GM23338 (cell line): ENCODE measurements around the gene ZNF474. TPM values are rescaled to one million over a fixed set of nuclear protein-coding genes. Genes with fewer than 3 reads are reported as not detected.

Experiments used
- ATAC-seq: fragments of 200-7000 bp; cut with Tn5 transposase; 3 replicates; pipeline ENCODE4 v1.9.1; 2020
- DNase-seq: peaks from one replicate; pipeline ENCODE4 v3.0.0-alpha.2; 2015; ENCODE audit warnings: low spot score
- H2AFZ ChIP-seq: fragments of 200-600 bp; sonication (generic); 2 replicates; pipeline ENCODE4 v1.8.0; 2016; ENCODE audit warnings: antibody characterized with exemption, mild to moderate bottlenecking, moderate library complexity
- H3F3A ChIP-seq: fragments of 200-600 bp; sonication (generic); replicated peaks from 2 replicates; pipeline ENCODE4 v1.8.0; 2017; ENCODE audit warnings: antibody characterized with exemption, mixed run types, low read depth
- H3K27ac ChIP-seq: fragments of 200-600 bp; sonication (generic); 2 replicates; pipeline ENCODE4 v1.6.1; 2016; ENCODE audit warnings: low read depth
- H3K27me3 ChIP-seq: fragments of 200-600 bp; sonication (generic); 2 replicates; pipeline ENCODE4 v1.8.0; 2016; ENCODE audit warnings: mild to moderate bottlenecking, mixed run types, moderate library complexity; ENCODE audit not compliant: insufficient read depth
- H3K36me3 ChIP-seq: fragments of 200-600 bp; sonication (generic); 2 replicates; pipeline ENCODE4 v1.8.0; 2016; ENCODE audit warnings: mild to moderate bottlenecking; ENCODE audit not compliant: insufficient read depth
- H3K4me1 ChIP-seq: fragments of 200-600 bp; sonication (generic); 2 replicates; pipeline ENCODE4 v1.8.0; 2016; ENCODE audit warnings: mild to moderate bottlenecking, moderate library complexity; ENCODE audit not compliant: insufficient read depth
- H3K4me2 ChIP-seq: fragments of 200-600 bp; sonication (generic); 2 replicates; pipeline ENCODE4 v1.7.1; 2017; ENCODE audit warnings: mixed run types
- H3K4me3 ChIP-seq: fragments of 200-600 bp; sonication (generic); 2 replicates; pipeline ENCODE4 v1.6.1; 2016; ENCODE audit warnings: mixed run types
- H3K79me2 ChIP-seq: fragments of 200-600 bp; sonication (generic); replicated peaks from 2 replicates; pipeline ENCODE4 v1.8.0; 2017; ENCODE audit warnings: mild to moderate bottlenecking; ENCODE audit not compliant: insufficient read depth
- H3K9me2 ChIP-seq: fragments of 200-600 bp; sonication (generic); 2 replicates; pipeline ENCODE4 v1.8.0; 2017; ENCODE audit not compliant: insufficient read depth
- H4K20me1 ChIP-seq: fragments of 200-600 bp; sonication (generic); replicated peaks from 2 replicates; pipeline ENCODE4 v1.8.0; 2017; ENCODE audit warnings: mild to moderate bottlenecking; ENCODE audit not compliant: insufficient read depth
- H3K27ac Mint-ChIP-seq: 2 replicates; pipeline ENCODE4 v1.8.0; 2020; ENCODE audit warnings: inconsistent platforms, mild to moderate bottlenecking, moderate library complexity, mixed read lengths
- H3K27me3 Mint-ChIP-seq: 3 replicates; pipeline ENCODE4 v1.8.0; 2022; ENCODE audit warnings: low read depth, mild to moderate bottlenecking, moderate library complexity, mixed read lengths, inconsistent platforms; ENCODE audit not compliant: insufficient read depth, poor library complexity
- H3K36me3 Mint-ChIP-seq: 3 replicates; pipeline ENCODE4 v1.8.0; 2021; ENCODE audit warnings: low read depth, mild to moderate bottlenecking, inconsistent platforms, moderate library complexity, mixed read lengths
- H3K4me1 Mint-ChIP-seq: 3 replicates; pipeline ENCODE4 v1.8.0; 2020; ENCODE audit warnings: mild to moderate bottlenecking, inconsistent platforms, mixed read lengths
- H3K4me3 Mint-ChIP-seq: 3 replicates; pipeline ENCODE4 v1.8.0; 2021; ENCODE audit warnings: moderate library complexity, mild to moderate bottlenecking, inconsistent platforms, mixed read lengths
- H3K9me3 Mint-ChIP-seq: 3 replicates; pipeline ENCODE4 v1.8.0; 2020; ENCODE audit warnings: moderate library complexity, mild to moderate bottlenecking, inconsistent platforms, mixed read lengths
- CTCF ChIP-seq, 2 experiments: fragments of 200-600 bp in 1 of 2; sonication (generic) in 1 of 2; conservative IDR thresholded peaks; 2 replicates each; pipeline versions ENCODE4 v1.5.1 to v1.6.1; 2016 to 2017; ENCODE audit warnings: antibody characterized with exemption in 2 of 2, low read depth in 2 of 2, mild to moderate bottlenecking in 2 of 2, moderate library complexity in 1 of 2
- ETS1 ChIP-seq: IDR thresholded peaks from 2 replicates; pipeline ENCODE4 v1.6.1; 2016; ENCODE audit warnings: antibody characterized with exemption
- JUNB ChIP-seq: IDR thresholded peaks from one replicate; pipeline ENCODE4 v1.6.1; 2016; ENCODE audit warnings: antibody characterized with exemption; ENCODE audit not compliant: unreplicated experiment
- REST ChIP-seq: IDR thresholded peaks from one replicate; pipeline ENCODE4 v1.6.1; 2018; ENCODE audit warnings: antibody characterized with exemption; ENCODE audit not compliant: unreplicated experiment
- ZNF114 ChIP-seq: fragments of 250-450 bp; sonication (Bioruptor Pico); IDR thresholded peaks from 2 replicates; pipeline ENCODE4 v1.5.0; 2020; ENCODE audit warnings: mild to moderate bottlenecking, moderate library complexity
- ZNF462 ChIP-seq: fragments of 250-450 bp; sonication (Bioruptor Pico); IDR thresholded peaks from 2 replicates; pipeline ENCODE4 v1.5.0; 2020; ENCODE audit warnings: mild to moderate bottlenecking, moderate library complexity
- long read RNA-seq: library from polyadenylated mRNA; unstranded; transcript quantifications from one replicate; pipeline ENCODE4 v2.0.0, GENCODE V29; 2020; ENCODE audit not compliant: unreplicated experiment
- polyA plus RNA-seq: library from polyadenylated mRNA; unstranded; fragments of >200 nt; fragmentation: Nextera tagmentation; extraction: Ambion mirVana; gene quantifications from 2 replicates; pipeline ENCODE4 v1.2.1, GENCODE V29; 2016
- total RNA-seq: library from RNA; depleted of rRNA; stranded (reverse); fragments of >200 nt; shearing (Covaris generic); gene quantifications from 2 replicates; pipeline ENCODE4 v1.2.3, GENCODE V29; 2014; rRNA removed

The ZNF474 gene
- total RNA-seq (0.59 TPM in 1 of 2 replicates, not detected in the other), polyA plus RNA-seq (not detected in 2 replicates)
- long read RNA-seq: 0 reads

- Histone ChIP-seq H2AFZ (no peak within 1 kb of the TSS), H3F3A (no peaks in the 10 kb centered on the region), H3K79me2 (no peaks in the 10 kb centered on the region), H3K4me1 (no peaks in the 10 kb centered on the region), H3K36me3 (no peaks in the 10 kb centered on the region), H3K4me2 (no peak within 1 kb of the TSS), H3K27ac (no peak within 1 kb of the TSS), H3K27me3 (no peaks in the 10 kb centered on the region), H3K9me2 (no peaks in the 10 kb centered on the region), H4K20me1 (no peaks in the 10 kb centered on the region), H3K4me3 (no peak within 1 kb of the TSS)
- no peak within 1 kb of the TSS for H3K4me3 Mint-ChIP-seq
- no peak for TF ChIP-seq ZNF114
- no peak for TF ChIP-seq CTCF (conservative IDR thresholded peaks at IDR 0.05; ENCODE audit: low read depth in 2 of 2)
- TF ChIP-seq JUNB: no peak
- TF ChIP-seq ETS1: no peak
- TF ChIP-seq REST: no peak
- no peak for TF ChIP-seq ZNF462
- peak; percentile 99 for ATAC-seq
- H3K4me1 Mint-ChIP-seq: peaks cover 8% of the 10 kb centered on the region; the same call in 2 of the 3 replicates
- H3K27me3 Mint-ChIP-seq: no peaks in the 10 kb centered on the region
- H3K9me3 Mint-ChIP-seq: no peaks in the 10 kb centered on the region
- peak within 1 kb of the TSS; percentile 90 for H3K27ac Mint-ChIP-seq
- peak; percentile 94 for DNase-seq
- no peaks in the 10 kb centered on the region for H3K36me3 Mint-ChIP-seq
Observed at GRCh38 chr5:122129306-122129705, at the start of gene ZNF474. TSS of gene ZNF474 (plus strand) at chr5:122129546. CDS start at chr5:122151991, 22,445 bp downstream.
